GM21723 (cell line): ENCODE results near the gene MCF2L2.
"Not testable (repeated sequence)": the region's sequence is repeated elsewhere in the genome, so short reads cannot be mapped to it uniquely, and the experiment has no call there.

Experiments
- ATAC-seq: cut with Tn5 transposase; IDR thresholded peaks from one replicate; pipeline ENCODE4 v1.9.1; 2021; ENCODE audit warnings: mild to moderate bottlenecking, moderate library complexity; ENCODE audit not compliant: unreplicated experiment

The MCF2L2 gene

GRCh38 chr3:183249006-183249718, 179.3 kb downstream of the MCF2L2 start:
- no peak for ATAC-seq

- no peak for ATAC-seq
Measured at GRCh38 chr3:183247011-183247589, 181.3 kb downstream of the MCF2L2 start.

GRCh38 chr3:183244981-183245476, 183.4 kb downstream of the MCF2L2 start:
- ATAC-seq: no peak

DNA sequence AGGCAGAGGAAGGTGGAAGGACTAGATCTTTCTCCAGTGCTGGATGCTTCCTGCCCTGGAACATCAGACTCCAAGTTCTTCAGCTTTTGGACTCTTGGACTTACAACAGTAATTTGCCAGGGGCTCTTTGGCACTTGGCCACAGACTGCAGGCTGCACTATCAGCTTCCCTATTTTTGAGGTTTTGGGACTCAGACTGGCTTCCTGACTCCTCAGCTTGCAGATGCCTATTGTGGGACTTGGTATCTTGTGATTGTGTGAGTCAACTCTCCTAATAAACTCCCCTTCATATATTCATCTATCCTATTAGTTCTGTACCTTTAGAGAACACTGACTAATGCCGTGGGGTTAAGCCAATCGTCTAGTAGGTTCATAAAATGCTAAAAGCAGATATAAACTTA, 184.2 kb downstream of the MCF2L2 start:
- no peak for ATAC-seq

DNA sequence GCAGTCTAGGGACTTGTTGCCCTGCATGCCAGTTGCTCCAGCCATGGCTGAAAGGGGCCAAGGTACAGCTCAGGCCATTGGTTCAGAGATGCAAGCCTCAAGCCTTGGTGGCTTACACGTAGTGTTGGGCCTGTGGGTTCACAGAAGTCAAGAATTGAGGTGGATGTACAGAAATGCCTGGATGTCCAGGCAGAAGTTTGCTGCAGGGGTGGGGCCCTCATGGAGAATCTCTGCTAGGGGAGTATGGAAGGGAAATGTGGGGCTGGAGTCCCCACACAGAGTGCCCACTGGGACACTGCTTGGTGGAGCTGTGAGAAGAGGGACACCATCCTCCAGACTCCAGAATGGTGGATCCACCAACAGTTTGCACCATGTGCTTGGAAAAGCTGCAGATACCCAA, 186.0 kb downstream of the MCF2L2 start:
- ATAC-seq: no peak

- ATAC-seq: no peak
Measured at GRCh38 chr3:183239046-183239445, 189.4 kb downstream of the MCF2L2 start.

DNA sequence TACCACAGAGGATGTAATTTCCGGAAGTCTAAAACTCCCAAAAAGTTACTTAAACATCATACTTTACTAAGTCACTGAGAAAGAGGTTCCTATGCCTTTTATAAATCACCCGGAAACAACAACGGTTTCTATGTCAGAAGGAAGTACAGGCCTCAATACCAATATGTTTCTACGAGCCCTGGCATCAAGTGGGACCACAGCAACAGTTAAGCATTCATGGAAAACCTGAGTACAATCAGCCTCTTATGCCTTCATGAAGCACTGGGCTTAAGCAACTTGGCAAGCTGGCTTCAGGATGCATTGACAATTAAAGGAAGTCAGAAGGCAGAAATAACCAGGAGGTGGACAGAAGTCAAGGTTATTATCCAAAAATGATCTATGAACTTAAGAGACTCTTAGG, 194.5 kb downstream of the MCF2L2 start:
- no peak for ATAC-seq

GRCh38 chr3:183230826-183231225, 197.6 kb downstream of the MCF2L2 start:
- ATAC-seq: no peak

- not testable (repeated sequence) for ATAC-seq
Measured at GRCh38 chr3:183230251-183230650, 198.2 kb downstream of the MCF2L2 start.

DNA sequence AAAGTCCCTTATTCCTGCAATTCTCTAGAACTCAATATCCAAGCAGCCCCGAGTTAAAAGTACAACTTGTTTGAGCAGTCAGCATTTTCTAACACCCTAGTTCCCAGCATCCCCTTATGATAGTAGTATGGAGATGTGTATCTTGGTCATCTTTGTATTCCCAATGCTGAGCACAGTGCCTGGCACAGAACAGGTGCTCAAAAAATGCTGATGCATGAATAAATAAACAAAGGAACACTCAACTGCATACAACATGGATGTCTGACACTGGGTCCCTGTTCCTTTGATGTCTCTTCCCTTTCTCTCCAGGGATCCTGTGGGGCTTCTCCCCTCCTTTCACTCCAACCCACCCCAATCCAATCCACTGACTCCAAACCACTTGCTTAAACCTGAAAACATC, 199.2 kb downstream of the MCF2L2 start:
- ATAC-seq: no peak

GRCh38 chr3:183227586-183227985, 200.8 kb downstream of the MCF2L2 start:
- ATAC-seq: no peak

- ATAC-seq: no peak
Measured at GRCh38 chr3:183226333-183226890, 202.0 kb downstream of the MCF2L2 start.

- ATAC-seq: no peak
Measured at GRCh38 chr3:183224180-183224970, 204.0 kb downstream of the MCF2L2 start.

DNA sequence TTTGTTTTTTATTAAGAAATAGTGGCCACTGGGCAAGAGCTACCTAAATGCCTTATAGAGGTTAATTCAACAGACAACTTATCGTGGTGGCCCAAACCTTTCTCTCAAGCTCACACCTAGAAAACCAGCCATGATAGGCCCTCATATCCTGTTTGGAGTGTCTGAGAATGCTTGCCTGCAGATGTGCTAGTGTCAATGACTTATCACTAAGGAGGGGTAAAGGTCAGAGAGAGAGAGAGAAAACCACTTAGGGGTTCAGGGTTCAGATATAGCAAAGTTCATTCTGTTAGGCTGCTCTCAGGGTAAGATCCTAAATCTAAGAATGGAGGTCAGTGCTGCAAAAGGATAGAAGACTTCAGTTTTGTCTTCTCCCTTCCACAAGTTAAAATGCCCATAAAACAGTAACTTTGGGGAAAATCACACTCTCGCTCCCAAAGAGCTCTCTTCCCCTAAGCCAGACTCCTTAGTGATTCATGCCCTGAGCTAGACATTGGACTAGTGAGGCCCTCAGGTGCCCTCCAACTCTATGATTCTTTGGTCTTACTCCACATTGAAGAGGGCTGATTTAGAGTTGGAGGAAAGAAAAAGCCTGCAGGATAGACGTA, 205.7 kb downstream of the MCF2L2 start:
- ATAC-seq: no peak

GRCh38 chr3:183220828-183221227, 207.6 kb downstream of the MCF2L2 start:
- ATAC-seq: no peak

GRCh38 chr3:183218826-183219225, 209.6 kb downstream of the MCF2L2 start:
- ATAC-seq: no peak

DNA sequence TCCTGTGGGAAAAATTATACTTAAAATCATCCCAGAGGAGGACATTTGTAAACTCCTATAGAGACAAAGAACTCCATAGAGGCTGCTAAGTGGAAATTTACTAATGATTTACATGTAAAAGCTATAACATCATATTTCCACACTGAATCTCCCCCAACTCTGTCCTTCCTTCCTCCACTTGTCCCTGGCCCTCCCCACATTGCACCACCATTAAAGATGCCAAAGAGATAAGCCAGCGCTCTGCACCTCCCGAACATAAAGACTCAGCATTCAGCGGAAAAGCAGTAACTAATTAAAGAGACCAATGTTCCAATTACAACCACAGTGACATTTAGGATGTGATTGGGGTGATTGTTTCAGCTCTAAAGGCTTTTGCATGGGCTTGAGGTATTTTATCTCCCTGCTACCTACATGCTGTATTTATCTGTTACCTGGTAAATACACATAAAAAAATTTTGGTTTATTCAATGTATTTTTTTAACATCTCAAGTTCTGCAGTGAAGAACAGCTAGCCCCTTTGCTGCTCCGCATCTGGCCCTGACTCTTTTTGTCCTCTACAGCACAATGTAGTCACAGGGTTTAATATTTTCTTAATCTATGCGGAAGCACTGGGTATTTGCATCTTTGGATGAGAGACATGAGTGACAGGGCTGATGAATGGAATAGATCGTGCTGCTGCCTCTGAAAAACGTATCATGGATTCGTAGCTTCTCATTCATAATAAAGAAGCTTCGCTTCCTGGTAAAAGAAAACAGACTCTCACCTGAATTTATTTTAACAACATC, 210.7 kb downstream of the MCF2L2 start:
- ATAC-seq: no peak

DNA sequence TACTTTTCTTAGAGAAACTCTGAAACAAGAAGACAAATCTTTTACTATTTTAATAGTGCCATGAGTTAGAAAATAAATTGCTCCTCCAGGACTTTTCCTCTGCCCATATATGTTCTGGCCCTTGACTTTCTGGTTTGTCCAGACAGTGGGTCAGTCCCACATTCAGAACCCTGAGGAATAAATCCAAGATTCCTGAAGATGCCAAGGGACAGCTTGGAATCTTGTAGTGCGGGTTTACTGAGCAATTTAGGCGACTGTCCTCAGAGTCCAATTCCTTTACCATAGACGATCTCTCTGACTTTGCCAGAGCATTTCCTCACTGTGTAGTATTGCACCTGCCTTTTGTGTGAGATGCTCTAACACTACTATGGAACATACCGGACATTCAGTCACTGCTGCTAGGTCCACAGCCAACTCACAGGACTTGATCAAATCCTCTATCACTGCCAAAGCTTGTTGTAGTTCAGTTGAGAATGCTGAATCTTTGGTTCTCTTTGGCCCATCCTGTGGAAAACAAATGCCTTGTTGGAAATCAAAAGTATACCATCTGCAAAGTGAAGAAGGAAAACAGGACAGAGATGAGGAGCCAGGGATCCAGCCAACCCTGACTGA, 212.7 kb downstream of the MCF2L2 start:
- no peak for ATAC-seq

- ATAC-seq: no peak
Measured at GRCh38 chr3:183214277-183214612, 214.2 kb downstream of the MCF2L2 start.
